HepG2 (cell line): ENCODE results near the gene CD276. TPM values are rescaled to one million over a fixed set of nuclear protein-coding genes. Genes with fewer than 3 reads are reported as not detected.

Source experiments
- ATAC-seq: fragments of 200-7000 bp; cut with Tn5 transposase; 3 replicates; pipeline ENCODE4 v1.9.1; 2020; ENCODE audit warnings: mild to moderate bottlenecking, moderate library complexity
- BruUV-seq: library from RNA; stranded (reverse); fragments of 400-500 nt; replicated peaks from 2 replicates; lab custom pipeline; 2021; lab: Mats Ljungman, UMichigan
- CTCF ChIA-PET: fragments of 300-600 bp; formaldehyde crosslinking; extraction: SDS; loops from one replicate; lab custom pipeline; 2021; ENCODE audit warnings: low total read pairs, inconsistent platforms, low intra/inter-chr PET ratio; lab: Yijun Ruan, JAX
- POLR2A ChIA-PET: fragments of 350-600 bp; sonication (Branson Sonifier 250); formaldehyde crosslinking; loops from one replicate; lab custom pipeline; 2020; ENCODE audit warnings: antibody characterized with exemption, inconsistent platforms; lab: Yijun Ruan, JAX
- DNase-seq: peaks from one replicate; pipeline ENCODE4 v3.0.0-alpha.2; 2015; ENCODE audit warnings: low spot score
- FAIRE-seq: peaks from 3 replicates; lab custom pipeline; 2011; peaks lifted over from hg19 to GRCh38; lab: Jason Lieb, UNC
- H2AFZ ChIP-seq: one replicate; pipeline ENCODE4 v1.6.1; 2011; ENCODE audit warnings: low read length, inconsistent platforms
- H3K27ac ChIP-seq: fragments of 300-600 bp; 3 replicates; pipeline ENCODE4 v1.8.0; 2011; ENCODE audit warnings: mixed run types, mild to moderate bottlenecking, mixed read lengths, low read length, inconsistent platforms; ENCODE audit not compliant: insufficient read depth; ENCODE audit errors: extremely low read length
- H3K27me3 ChIP-seq, 2 experiments: fragments of 200-600 bp in 1 of 2; 2 replicates in 1 of 2; 3 replicates in 1 of 2; pipeline versions ENCODE4 v1.6.0 to v1.8.0; 2011; ENCODE audit warnings: low read length in 2 of 2, mild to moderate bottlenecking in 2 of 2, moderate library complexity in 2 of 2, inconsistent platforms in 1 of 2; ENCODE audit not compliant: insufficient read depth in 2 of 2, control insufficient read depth in 1 of 2
- H3K36me3 ChIP-seq, 2 experiments: fragments of 200-600 bp in 1 of 2; replicated peaks in 1 of 2; 2 replicates in 1 of 2; 3 replicates in 1 of 2; pipeline versions ENCODE4 v1.5.1 to v1.8.0; 2011; ENCODE audit warnings: low read length in 2 of 2, inconsistent platforms in 1 of 2; ENCODE audit not compliant: insufficient read depth in 2 of 2, control insufficient read depth in 1 of 2
- H3K4me1 ChIP-seq: 2 replicates; pipeline ENCODE4 v1.5.1; 2012; ENCODE audit warnings: low read length, inconsistent platforms; ENCODE audit not compliant: insufficient read depth
- H3K4me2 ChIP-seq: 2 replicates; pipeline ENCODE4 v1.6.0; 2011; ENCODE audit warnings: low read depth, low read length, inconsistent platforms
- H3K4me3 ChIP-seq, 3 experiments: fragments of 200-600 bp in 1 of 3; sonication (generic), shearing (Covaris generic) in 1 of 3; replicated peaks in 1 of 3; 2 replicates each; pipeline ENCODE4 v1.5.1; 2011 to 2016; ENCODE audit warnings: low read length in 3 of 3, inconsistent platforms in 2 of 3, low read depth in 2 of 3, mild to moderate bottlenecking in 2 of 3, control low read depth in 1 of 3, mixed read lengths in 1 of 3; ENCODE audit not compliant: insufficient read depth in 1 of 3
- H3K79me2 ChIP-seq: one replicate; pipeline ENCODE4 v1.6.1; 2011; ENCODE audit warnings: low read length, inconsistent platforms; ENCODE audit not compliant: insufficient read depth
- H3K9ac ChIP-seq: 2 replicates; pipeline ENCODE4 v1.6.0; 2011; ENCODE audit warnings: mild to moderate bottlenecking, low read depth, low read length, inconsistent platforms; ENCODE audit not compliant: insufficient read depth
- H3K9me3 ChIP-seq: 2 replicates; pipeline ENCODE4 v1.5.1; 2012; ENCODE audit warnings: mild to moderate bottlenecking, low read length
- H4K20me1 ChIP-seq: 2 replicates; pipeline ENCODE4 v1.6.0; 2011; ENCODE audit warnings: inconsistent platforms, mild to moderate bottlenecking, low read length, moderate library complexity; ENCODE audit not compliant: insufficient read depth
- AKAP8 ChIP-seq: sonication (generic); formaldehyde crosslinking; IDR thresholded peaks from 2 replicates; pipeline ENCODE4 v1.5.1; 2020; ENCODE audit warnings: mild to moderate bottlenecking, missing genetic modification reagents
- CHD2 ChIP-seq: IDR thresholded peaks from 2 replicates; pipeline ENCODE4 v1.6.1; 2011; ENCODE audit warnings: low read depth, low read length, improper control_type of control experiment
- ELF1 ChIP-seq: sonication (generic); formaldehyde crosslinking; IDR thresholded peaks from 2 replicates; pipeline ENCODE4 v1.4.0; 2020; ENCODE audit warnings: missing genetic modification reagents
- HMGXB4 ChIP-seq, 2 experiments: sonication (generic) in 1 of 2; formaldehyde crosslinking in 1 of 2; IDR thresholded peaks; 2 replicates each; pipeline versions ENCODE4 v1.4.0 to v1.6.1; 2018 to 2020; ENCODE audit warnings: missing genetic modification reagents in 2 of 2, borderline replicate concordance in 1 of 2, low read depth in 1 of 2, mild to moderate bottlenecking in 1 of 2, missing biosample characterization in 1 of 2
- PCBP1 ChIP-seq: fragments of 200-400 bp; formaldehyde crosslinking; IDR thresholded peaks from 2 replicates; pipeline ENCODE4 v1.6.1; 2017; ENCODE audit warnings: mild to moderate bottlenecking, low read depth, low read length, borderline replicate concordance
- ZNF501 ChIP-seq: sonication (generic); formaldehyde crosslinking; IDR thresholded peaks from 2 replicates; pipeline ENCODE4 v1.5.1; 2020; ENCODE audit warnings: mild to moderate bottlenecking, moderate library complexity, missing genetic modification reagents
- ZNF766 ChIP-seq: sonication (generic); formaldehyde crosslinking; IDR thresholded peaks from 2 replicates; pipeline ENCODE4 v1.5.0; 2020; ENCODE audit warnings: missing genetic modification reagents, borderline replicate concordance
- WGBS: methylation state at CpG from one replicate; pipeline ENCODE4 v1.1.6; 2017; ENCODE audit warnings: low lambda C conversion rate; 5-methylcytosine and 5-hydroxymethylcytosine counted together
- in situ Hi-C: cut with HindIII; loops from 2 replicates; pipeline ENCODE4 v1.10.0; 2017; ENCODE audit warnings: low pct_unique_long_range_greater_than_20kb; ENCODE audit not compliant: extremely low pct_ligation_motif_present
- intact Hi-C: fragments of 100-400 bp; cut with micrococcal nuclease; formaldehyde crosslinking; loops from one replicate; pipeline ENCODE4 v1.10.0; 2022; ENCODE audit not compliant: unreplicated experiment
- polyA plus RNA-seq, 8 experiments: library from polyadenylated mRNA; depleted of rRNA in 3 of 8; stranded (reverse) in 7 of 8; unstranded in 1 of 8; fragments of >200 nt; fragmentation: Illumina TruSeq in 4 of 8; extraction: Trizol in 4 of 8; gene quantifications; 2 replicates each; pipeline versions ENCODE4 v1.2.1 to v1.2.3, GENCODE V29; 2011 to 2016; ENCODE audit warnings: low read depth in 4 of 8, missing spikeins in 1 of 8, mixed read lengths in 1 of 8; ENCODE audit not compliant: insufficient read depth in 1 of 8
- total RNA-seq, 5 experiments: library from RNA; depleted of rRNA; stranded (reverse); fragments of >200 nt; fragmentation: Illumina TruSeq; extraction: Trizol; gene quantifications; 2 replicates each; pipeline ENCODE4 v1.2.3, GENCODE V29; 2016; ENCODE audit warnings: low read depth in 1 of 5

The CD276 gene
- total and polyA plus RNA-seq, 2 of the 13 experiments (the other 11 are each of a cell fraction or from before 2014, with no cell fraction given) = 24.6 to 55.2 TPM

- no peak overlapping the region for H3K4me3 ChIP-seq
- CTCF ChIA-PET = no interaction called here
- TF ChIP-seq ZNF766 (CRISPR knock-in tag) = no peak
- no peak for TF ChIP-seq PCBP1
- TF ChIP-seq HMGXB4 (CRISPR knock-in tag; IDR thresholded peaks at IDR 0.05; ENCODE audit: borderline replicate concordance in 1 of 2, low read depth in 1 of 2) = no peak
- no peak for TF ChIP-seq CHD2
- no peak for TF ChIP-seq ELF1 (CRISPR knock-in tag)
- no peak for TF ChIP-seq AKAP8 (CRISPR knock-in tag)
- TF ChIP-seq ZNF501 (CRISPR knock-in tag) = no peak
- TF ChIP-seq, all 625 proteins: peak for 0
- in situ Hi-C loops = loop anchor here (10.0 kb wide), 1 partner anchor 404 kb away; no protein-coding TSS in a partner anchor
- Histone ChIP-seq H3K4me1 (no peaks in the 10 kb centered on the region), H2AFZ (no peak overlapping the region), H3K4me2 (no peak overlapping the region), H3K27me3 (no peaks in the 10 kb centered on the region), H4K20me1 (peaks cover 5% of the 10 kb centered on the region; the same call in 1 of the 2 replicates), H3K36me3 (peaks cover 11 to 55% of the 10 kb centered on the region in 2 experiments), H3K79me2 (no peaks in the 10 kb centered on the region), H3K9me3 (no peaks in the 10 kb centered on the region), H3K27ac (no peak overlapping the region), H3K9ac (no peak overlapping the region)
- POLR2A ChIA-PET = no interaction called here
- no peak for DNase-seq
- WGBS = 96% methylated on average over 6 of the region's 6 CpGs
- intact Hi-C loops = no loop called here
- no peak for FAIRE-seq
- BruUV-seq = no TSS peak
- ATAC-seq = no peak
These were observed 24.5 kb downstream of the CD276 start for GRCh38 chr15:73708691-73709090.
